HuH-7.5 (cell line): Measurements from ENCODE around the gene PHLDB1.
A peak's percentile ranks its signal among the peaks of the same experiment; 100 is the strongest.
"Not testable (repeated sequence)": the region's sequence is repeated elsewhere in the genome, so short reads cannot be mapped to it uniquely, and the experiment has no call there.

ENCODE experiments used
- DNase-seq: peaks from one replicate; pipeline ENCODE4 v3.0.0; 2011; ENCODE audit warnings: low spot score

Gene PHLDB1

DNA sequence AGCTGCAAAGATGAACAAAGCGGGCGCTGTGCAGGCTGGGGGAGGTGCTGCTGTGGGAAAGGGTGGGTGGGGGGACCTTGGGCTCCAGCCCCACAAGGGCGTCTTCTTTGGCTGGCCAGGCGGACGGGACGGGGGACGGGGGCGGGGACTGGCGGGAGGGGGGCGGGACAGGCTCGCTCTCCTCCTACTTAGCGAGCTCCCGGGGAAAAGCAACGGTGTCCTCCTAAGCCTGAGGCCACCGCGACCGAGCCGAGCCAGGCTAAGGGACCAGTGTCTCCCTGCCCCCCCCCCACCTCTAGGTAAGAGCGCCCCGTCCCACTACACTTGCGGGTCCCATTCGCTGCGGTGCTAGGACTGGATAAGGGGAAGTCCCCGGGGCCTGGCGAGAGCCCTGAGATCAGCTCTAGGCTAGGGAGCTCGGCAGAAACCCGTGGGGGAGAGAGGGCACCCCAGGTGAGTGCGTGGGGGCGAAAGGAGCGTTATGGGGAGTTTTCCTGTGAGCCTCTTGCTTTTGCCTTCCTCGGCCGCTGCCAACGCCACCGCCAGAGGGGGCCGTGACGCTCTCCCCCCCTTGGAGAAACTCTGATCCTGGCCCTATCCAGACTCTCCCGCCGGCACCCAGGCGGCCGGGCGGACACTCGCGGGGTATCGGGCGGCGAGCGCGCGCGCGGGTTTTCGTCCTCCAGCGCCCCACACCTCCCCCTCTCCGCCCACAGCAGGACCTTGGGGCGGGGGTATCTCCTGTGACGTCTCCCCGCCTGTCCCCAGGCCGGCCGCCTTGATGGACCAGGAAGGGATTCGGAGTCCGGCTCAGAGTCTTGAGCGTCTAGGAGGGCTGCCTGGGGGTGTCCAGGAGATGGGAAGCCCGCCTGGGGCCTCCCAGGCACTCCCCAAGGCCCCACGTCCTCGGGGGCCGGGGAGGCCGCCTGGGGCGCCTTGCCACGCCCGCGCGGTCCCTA is at the start of gene PHLDB1:
TSS of gene PHLDB1 (plus strand) at position 215 of the 959 bp plus-strand sequence. CDS start 6,222 bp downstream, outside the sequence.
- peak; percentile 62 for DNase-seq

DNA sequence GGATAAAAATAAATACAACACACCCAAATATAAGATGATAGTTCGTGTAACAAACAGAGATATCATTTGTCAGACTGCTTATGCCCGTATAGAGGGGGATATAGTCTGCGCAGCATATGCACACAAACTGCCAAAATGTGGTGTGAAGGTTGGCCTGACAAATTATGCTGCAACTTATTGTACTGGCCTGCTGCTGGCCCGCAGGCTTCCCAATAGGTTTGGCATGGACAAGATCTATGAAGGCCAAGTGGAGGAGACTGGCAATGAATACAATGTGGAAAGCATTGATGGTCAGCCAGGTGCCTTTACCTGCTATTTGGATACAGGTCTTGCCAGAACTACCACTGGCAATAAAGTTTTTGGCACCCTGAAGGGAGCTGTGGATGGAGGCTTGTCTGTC is 46.6 kb upstream of the PHLDB1 start:
- no peak for DNase-seq

DNA sequence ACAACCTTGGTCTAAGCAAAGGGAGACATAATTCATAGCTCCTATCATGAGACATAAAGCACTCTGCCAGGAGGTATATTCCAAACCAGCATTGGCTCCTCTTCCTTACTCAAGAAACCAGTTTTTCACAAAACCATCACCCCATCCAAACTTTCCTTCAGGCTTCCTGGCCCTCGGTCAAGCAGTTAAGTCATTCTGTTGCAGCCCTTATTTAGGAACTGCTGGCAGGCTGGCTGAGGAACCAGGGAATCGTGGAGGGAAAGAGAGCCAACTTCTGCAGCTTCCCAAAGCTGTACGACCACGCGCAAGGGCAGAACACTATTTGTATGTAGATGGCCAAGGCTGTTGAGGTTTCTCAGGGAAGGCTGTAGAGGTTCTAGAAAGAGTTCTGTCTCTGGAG is 42.4 kb upstream of the PHLDB1 start:
- no peak for DNase-seq

- no peak for DNase-seq
Measured at GRCh38 chr11:118569670-118570069, 37.7 kb upstream of the PHLDB1 start.

- DNase-seq: no peak
Measured at GRCh38 chr11:118570787-118571186, 36.6 kb upstream of the PHLDB1 start.

DNA sequence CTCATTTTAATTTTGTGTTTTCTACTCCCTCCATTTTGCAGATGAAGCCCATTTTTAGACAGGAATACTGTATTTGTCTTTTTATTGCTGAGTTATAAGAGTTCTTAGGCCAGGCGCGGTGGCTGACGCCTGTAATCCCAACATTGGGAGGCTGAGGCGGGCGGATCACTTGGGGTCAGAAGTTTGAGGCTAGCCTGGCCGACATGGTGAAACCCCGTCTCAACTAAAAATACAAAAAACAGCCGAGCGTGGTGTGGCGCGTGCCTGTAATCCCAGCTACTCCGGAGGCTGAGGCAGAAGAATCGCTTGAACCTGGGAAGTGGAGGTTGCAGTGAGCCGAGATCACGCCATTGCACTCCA is 35.7 kb upstream of the PHLDB1 start:
- not testable (repeated sequence) for DNase-seq

DNA sequence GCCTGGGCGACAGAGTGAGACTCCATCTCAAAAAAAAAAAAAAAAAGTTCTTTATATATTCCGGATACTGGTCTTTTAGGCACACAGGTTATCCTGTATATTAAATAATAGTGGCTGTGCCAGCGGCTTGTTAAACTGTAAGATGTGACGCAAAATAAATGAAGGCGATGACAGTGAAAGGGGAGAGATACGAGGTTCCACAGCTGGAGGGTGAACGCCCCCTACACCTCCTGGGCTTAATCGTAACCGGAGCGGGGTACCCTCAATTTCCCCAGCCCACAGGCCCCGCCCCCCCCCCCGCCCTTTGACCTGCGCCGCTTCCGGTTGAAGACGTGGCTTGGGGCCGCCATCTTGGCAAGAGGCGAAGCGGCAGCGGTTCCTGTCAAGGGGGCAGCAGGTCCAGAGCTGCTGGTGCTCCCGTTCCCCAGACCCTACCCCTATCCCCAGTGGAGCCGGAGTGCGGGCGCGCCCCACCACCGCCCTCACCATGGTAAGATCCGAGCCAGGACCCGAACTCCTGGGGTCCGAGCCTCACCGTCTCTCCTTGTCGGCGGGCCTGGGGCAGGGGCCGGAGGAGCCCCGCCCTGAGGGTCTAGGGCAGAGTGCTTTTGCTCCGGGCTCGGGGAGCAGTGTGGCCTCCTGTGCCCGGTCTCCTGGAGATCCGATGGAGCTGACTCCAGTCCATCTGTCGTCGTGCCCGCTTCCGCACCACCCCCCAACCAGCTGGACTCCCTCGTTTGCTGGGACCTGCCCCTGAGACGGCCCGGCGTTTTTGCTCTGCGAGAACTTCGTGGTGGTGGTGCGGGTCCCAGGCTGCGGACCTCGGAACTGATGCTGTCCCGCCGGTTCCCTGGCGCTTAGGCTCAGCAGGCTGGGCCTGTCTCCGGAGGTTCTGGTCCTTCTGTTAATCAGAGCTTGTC is 35.1 kb upstream of the PHLDB1 start, which contains the start of gene ARCN1:
TSS of gene ARCN1 (plus strand) at position 349 of the 920 bp plus-strand sequence. CDS start at position 488, 139 bp downstream.
- peak; percentile 52 for DNase-seq

- DNase-seq: no peak
Measured at GRCh38 chr11:118572981-118573550, 34.3 kb upstream of the PHLDB1 start.

DNA sequence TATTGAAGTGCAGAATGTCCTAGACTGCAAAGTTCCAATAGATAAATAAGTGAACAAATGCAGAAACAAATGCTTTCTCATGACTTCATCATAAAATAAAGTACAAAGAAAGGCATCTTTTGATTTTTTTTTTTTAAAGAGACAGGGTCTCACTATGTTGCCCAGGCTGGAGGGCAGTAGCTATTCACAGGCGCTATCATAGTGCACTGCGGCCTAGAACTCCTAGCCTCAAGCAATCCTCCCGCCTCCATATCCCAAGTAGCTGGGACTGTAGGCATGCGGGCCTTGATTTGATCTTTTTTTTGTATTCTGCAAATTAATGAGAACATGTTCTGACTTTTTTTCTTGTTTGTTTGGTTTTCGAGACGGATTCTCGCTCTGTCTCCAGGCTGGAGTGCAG is 32.8 kb upstream of the PHLDB1 start:
- no peak for DNase-seq

DNA sequence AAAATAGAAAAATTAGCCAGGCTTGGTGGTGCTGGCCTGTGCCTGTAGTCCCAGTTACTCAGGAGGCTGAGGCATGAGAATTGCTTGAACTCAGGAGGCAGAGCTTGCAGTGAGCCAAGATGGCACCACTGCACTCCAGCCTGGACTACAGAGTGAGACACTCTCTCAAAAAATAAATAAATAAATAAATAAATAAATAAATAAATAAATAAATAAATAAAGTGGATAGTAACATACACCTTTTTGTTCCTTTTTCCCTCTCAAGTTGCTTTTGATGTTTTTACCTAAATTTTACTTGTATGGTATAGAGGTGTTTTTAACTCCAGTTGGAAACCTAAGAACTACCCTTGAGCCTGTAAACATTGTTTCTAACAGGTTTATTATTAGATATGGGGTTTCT is 29.4 kb upstream of the PHLDB1 start:
- not testable (repeated sequence) for DNase-seq

GRCh38 chr11:118581057-118581456 is 26.4 kb upstream of the PHLDB1 start:
- no peak for DNase-seq

DNA sequence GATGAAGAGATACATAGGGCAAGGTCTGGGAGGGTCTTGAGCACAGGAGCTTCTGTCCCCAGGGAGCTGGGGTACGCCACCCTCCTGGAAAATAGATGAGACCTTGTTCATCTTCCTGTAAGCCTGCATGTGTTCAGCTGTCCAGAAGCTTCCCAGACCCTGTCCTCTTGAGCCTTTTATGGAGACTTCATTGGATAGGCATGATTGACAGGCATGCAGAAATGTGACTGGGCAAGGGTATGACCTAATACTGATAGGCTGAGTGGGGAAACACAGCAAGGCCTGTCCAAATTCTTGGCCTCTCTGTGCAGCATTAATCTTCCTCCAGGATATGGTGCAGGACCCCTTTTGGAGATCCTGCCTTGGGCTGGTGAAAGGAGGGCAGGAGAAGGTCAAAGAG is 19.5 kb upstream of the PHLDB1 start:
- DNase-seq: no peak

DNA sequence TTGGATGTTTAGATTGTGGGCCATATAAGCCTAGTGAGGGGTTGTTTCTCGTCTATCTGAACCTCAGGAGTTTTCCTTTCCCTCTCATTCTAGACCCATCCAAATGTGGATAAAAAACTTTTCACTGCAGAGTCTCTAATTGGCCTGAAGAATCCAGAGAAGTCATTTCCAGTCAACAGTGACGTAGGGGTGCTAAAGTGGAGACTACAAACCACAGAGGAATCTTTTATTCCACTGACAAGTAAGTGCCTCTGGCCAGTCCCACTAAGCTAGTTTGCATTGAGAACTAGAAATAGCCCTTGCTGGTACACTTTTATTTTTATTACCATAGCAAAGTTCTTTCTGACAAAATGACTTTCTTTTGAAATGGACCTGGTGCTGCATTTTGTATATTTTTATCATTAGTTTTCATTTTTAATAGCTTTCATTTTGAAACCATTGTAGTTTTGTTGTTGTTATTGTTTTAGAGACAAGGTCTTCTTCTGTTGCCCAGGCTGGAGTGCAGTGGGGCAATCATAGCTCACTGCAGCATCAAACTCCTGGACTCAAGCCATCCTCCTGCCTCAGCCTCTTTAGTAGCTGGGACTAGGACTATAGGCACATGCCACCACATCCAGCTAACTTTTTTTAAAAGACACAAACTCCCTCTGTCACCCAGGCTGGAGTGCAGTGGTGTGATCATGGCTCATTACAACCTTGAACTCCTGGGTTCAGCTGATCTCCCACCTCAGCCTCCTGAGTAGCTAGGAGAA is 14.6 kb upstream of the PHLDB1 start:
- no peak for DNase-seq

DNA sequence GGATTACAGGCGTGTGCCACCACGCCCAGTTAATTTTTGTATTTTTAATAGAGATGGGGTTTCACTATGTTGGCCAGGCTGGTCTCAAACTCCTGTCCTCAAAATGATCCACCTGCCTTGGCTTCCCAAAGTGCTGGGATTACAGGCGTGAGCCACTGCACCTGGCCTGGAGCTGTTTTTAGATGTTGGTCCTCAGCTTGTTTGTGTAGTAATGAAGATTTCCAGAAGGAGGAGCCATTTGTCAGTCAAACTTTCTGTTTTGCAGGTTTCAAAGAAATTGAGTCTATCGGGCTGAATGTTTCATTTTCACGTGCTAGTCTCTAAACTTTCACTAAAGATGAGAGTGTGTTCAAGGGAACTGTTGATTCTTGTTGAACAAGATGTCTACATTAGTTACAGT is 12.4 kb upstream of the PHLDB1 start:
- peak; percentile 25 for DNase-seq

DNA sequence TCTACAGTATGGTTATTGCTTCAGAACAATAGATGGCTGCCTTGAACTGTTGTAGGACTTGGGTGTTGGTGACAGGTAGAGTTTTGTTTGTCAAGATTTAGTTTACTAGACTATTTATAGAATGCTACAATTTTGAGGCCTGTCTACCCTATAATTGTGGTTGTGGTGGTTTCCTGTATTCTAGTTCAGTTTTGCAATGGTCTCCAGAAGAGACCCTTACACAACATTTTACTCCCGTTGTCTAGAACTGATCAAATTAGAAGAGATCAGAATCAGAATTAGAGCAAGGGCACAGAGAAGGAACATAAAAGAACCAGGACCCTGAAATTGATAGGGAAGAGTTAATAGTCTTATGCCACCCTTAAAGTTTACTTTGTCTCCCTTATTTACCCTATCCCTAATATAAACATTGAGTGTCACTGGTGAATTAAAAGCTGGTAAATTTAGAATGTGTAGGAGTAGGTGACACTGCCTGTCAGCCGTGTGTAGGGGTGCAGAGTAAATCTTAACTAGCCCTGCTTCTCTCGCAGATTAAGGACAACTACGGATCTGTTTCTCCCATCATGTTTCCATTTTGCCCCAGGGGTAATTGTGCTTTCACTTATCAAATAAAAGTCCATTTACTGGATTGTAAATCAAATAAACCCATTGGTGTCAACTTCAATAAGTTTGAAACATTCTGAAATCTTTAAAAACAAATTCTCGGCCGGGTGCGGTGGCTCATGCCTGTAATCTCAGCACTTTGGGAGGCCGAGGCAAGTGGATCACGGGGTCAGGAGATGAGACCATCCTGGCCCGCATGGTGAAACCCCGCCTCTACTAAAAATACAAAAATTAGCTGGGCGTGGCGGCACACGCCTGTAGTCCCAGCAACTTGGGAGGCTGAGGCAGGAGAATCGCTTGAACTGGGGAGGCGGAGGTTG is 10.9 kb upstream of the PHLDB1 start:
- DNase-seq: no peak

DNA sequence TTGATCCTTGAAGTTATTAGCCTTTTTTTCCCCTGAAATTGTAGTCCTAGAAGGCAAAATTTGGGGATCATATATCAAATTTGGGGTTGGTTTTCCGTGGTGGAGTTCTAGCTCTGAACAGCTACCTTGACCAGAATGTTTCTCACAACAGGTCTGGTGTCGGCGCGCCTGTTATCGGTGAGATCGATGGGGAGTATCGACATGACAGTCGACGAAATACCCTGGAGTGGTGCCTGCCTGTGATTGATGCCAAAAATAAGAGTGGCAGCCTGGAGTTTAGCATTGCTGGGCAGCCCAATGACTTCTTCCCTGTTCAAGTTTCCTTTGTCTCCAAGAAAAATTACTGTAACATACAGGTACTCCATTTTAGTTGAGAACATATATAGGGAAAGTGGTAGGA is 9.9 kb upstream of the PHLDB1 start:
- DNase-seq: no peak

- no peak for DNase-seq
Measured at GRCh38 chr11:118602331-118602730, 5.1 kb upstream of the PHLDB1 start.

GRCh38 chr11:118603709-118604108 is 3.7 kb upstream of the PHLDB1 start:
- not testable (repeated sequence) for DNase-seq

- DNase-seq: no peak
Measured at GRCh38 chr11:118604566-118604965, 2.8 kb upstream of the PHLDB1 start.

DNA sequence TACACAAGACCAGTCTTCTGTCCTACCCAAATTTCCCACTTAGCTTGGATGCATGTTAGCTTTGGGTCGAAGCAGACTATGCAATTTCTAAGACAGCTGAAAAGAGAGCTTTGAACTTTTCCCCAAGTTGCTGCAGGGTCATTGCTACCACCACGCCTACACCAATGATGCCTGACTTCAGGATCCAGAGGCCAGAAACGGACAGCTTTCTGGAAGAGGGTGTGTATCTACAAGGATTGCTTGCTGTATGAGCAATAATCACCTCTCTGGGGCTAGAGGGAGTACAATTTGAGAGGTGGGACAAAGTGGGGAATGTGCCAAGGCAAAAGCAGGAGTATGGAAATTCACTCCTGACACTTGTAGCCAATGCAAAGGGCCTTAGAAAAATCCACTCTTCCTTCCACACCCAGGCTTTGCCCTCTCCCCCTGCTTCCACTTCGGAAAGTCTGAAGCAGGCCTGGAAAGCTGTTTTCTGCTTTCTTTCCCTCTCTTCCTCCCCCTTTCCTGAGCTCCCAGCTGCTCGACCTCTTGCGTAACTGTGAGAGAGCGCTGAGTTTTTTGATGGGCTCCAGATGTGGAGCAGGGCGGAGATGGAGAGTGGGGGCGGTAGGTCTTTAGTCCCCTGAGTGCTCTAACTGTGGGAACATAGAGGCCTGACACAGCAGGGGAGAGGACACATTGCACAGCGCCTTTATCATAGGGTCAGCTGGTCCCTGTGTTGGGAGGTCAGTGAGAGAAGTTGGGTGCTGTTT is 2.1 kb upstream of the PHLDB1 start:
- DNase-seq: no peak
